Activated CD8-positive, alpha-beta memory T cell treated with anti-CD3 and anti-CD28 coated beads for 4 hours (primary cell): ENCODE results near the gene ACAD10.
"Not testable (repeated sequence)": the region's sequence is repeated elsewhere in the genome, so short reads cannot be mapped to it uniquely, and the experiment has no call there.

ENCODE experiments used
- DNase-seq, 2 donors: peaks; one replicate each; pipeline ENCODE4 v3.0.0-alpha.2; 2020; ENCODE audit warnings: low read depth in 2 of 2

The ACAD10 gene

GRCh38 chr12:111685811-111686573 lies at the start of gene ACAD10, which contains the start of gene BRAP:
Gene ACAD10 (plus strand): TSS chr12:111686053. CDS start chr12:111692710, 6,657 bp downstream.
Gene BRAP (minus strand): TSS chr12:111685956. CDS start chr12:111685792, 164 bp downstream.
- peak; percentile 82 to 90 for DNase-seq

GRCh38 chr12:111636209-111636945 lies 49.5 kb upstream of the ACAD10 start:
- DNase-seq: no peak

- no peak for DNase-seq
Observed at GRCh38 chr12:111638556-111638955, 47.3 kb upstream of the ACAD10 start.

- DNase-seq: no peak
Observed at GRCh38 chr12:111640506-111640905, 45.3 kb upstream of the ACAD10 start.

- no peak for DNase-seq
Observed at GRCh38 chr12:111642681-111643426, 43.0 kb upstream of the ACAD10 start.

GRCh38 chr12:111643427-111643826 lies 42.4 kb upstream of the ACAD10 start:
- no peak for DNase-seq

GRCh38 chr12:111645433-111645832 lies 40.4 kb upstream of the ACAD10 start:
- DNase-seq: no peak

- no peak for DNase-seq
Observed at GRCh38 chr12:111650912-111651311, 34.9 kb upstream of the ACAD10 start.

GRCh38 chr12:111652530-111652929 lies 33.3 kb upstream of the ACAD10 start:
- DNase-seq: not testable (repeated sequence)

GRCh38 chr12:111653596-111653995 lies 32.3 kb upstream of the ACAD10 start:
- DNase-seq: no peak

GRCh38 chr12:111655356-111655755 lies 30.5 kb upstream of the ACAD10 start:
- DNase-seq: no peak

GRCh38 chr12:111656016-111656415 lies 29.8 kb upstream of the ACAD10 start:
- DNase-seq: no peak

GRCh38 chr12:111664499-111664898 lies 21.4 kb upstream of the ACAD10 start:
- DNase-seq: no peak

GRCh38 chr12:111664961-111665865 lies 20.6 kb upstream of the ACAD10 start:
- DNase-seq: no peak

- no peak for DNase-seq
Observed at GRCh38 chr12:111672822-111673381, 13.0 kb upstream of the ACAD10 start.

GRCh38 chr12:111673503-111673902 lies 12.3 kb upstream of the ACAD10 start:
- DNase-seq: no peak

- no peak for DNase-seq
Observed at GRCh38 chr12:111677186-111677585, 8.7 kb upstream of the ACAD10 start.

GRCh38 chr12:111684485-111685198 lies 1.2 kb upstream of the ACAD10 start:
- DNase-seq: not testable (repeated sequence)

- peak in 1 of 2 donors; percentile 1 for DNase-seq
Observed at GRCh38 chr12:111685322-111685810, 487 bp upstream of the ACAD10 start.

- DNase-seq: no peak
Observed at GRCh38 chr12:111686574-111687105, 787 bp downstream of the ACAD10 start.
